Mammary epithelial cell (primary cell): ENCODE data around the gene RASA4B.
"Not testable (repeated sequence)": the region's sequence is repeated elsewhere in the genome, so short reads cannot be mapped to it uniquely, and the experiment has no call there.

Experiments used
- CTCF ChIP-seq, 2 donors: IDR thresholded peaks in 1 of 2; conservative IDR thresholded peaks in 1 of 2; 2 replicates each; pipeline ENCODE4 v1.5.1; 2011 to 2012; ENCODE audit warnings: inconsistent platforms in 2 of 2, low read length in 2 of 2, mild to moderate bottlenecking in 2 of 2, control low read depth in 1 of 2, low read depth in 1 of 2; ENCODE audit not compliant: insufficient read depth in 1 of 2; ENCODE audit errors: extremely low read depth in 1 of 2
- EZH2 ChIP-seq: IDR thresholded peaks from 2 replicates; pipeline ENCODE4 v1.6.1; 2012; ENCODE audit warnings: low read length, inconsistent platforms, borderline replicate concordance

GRCh38 chr7:102454932-102455331 is 62.6 kb downstream of the RASA4B start:
- TF ChIP-seq CTCF (conservative IDR thresholded peaks at IDR 0.05 in 1 of 2, IDR thresholded peaks at IDR 0.05 in 1 of 2; ENCODE audit: extremely low read depth in 1 of 2, insufficient read depth in 1 of 2, low read depth in 1 of 2, low read length in 2 of 2); EZH2: not testable (repeated sequence)
